ENCODE data around the gene USP17L13. TPM values are rescaled to one million over a fixed set of nuclear protein-coding genes. Genes with fewer than 3 reads are reported as not detected.
"Not testable (repeated sequence)": the region's sequence is repeated elsewhere in the genome, so short reads cannot be mapped to it uniquely, and the experiment has no call there.

USP17L13 gene
- not detected for total RNA-seq

GRCh38 chr4:9224596-9224995 is at the start of gene USP17L13:
Gene USP17L13 (plus strand): TSS chr4:9224896. CDS start chr4:9224896, 0 bp downstream.
- DNase-seq (ENCODE audit: low spot score in 2 of 2); FAIRE-seq: not testable (repeated sequence)

GRCh38 chr4:9210357-9210756 is 14.3 kb upstream of the USP17L13 start, which contains the start of gene USP17L10:
Gene USP17L10 (plus strand): TSS chr4:9210657. CDS start chr4:9210657, 0 bp downstream.
- FAIRE-seq: not testable (repeated sequence)

GRCh38 chr4:9214701-9215100 is 10.0 kb upstream of the USP17L13 start:
- not testable (repeated sequence) for FAIRE-seq; DNase-seq (ENCODE audit: low spot score in 2 of 2)

More at GRCh38 chr4:9210357-9210756, 14.3 kb upstream of the USP17L13 start, which contains the start of gene USP17L10:
- DNase-seq (ENCODE audit: low spot score in 2 of 2): not testable (repeated sequence)

- not testable (repeated sequence) for FAIRE-seq; DNase-seq (ENCODE audit: low spot score in 2 of 2)
Measured at GRCh38 chr4:9215105-9215504, 9.6 kb upstream of the USP17L13 start, which contains the start of gene USP17L11. Gene USP17L11 (plus strand): TSS chr4:9215405. CDS start chr4:9215405, 0 bp downstream.

- not testable (repeated sequence) for FAIRE-seq; DNase-seq (ENCODE audit: low spot score in 2 of 2)
Measured at GRCh38 chr4:9219852-9220251, 4.8 kb upstream of the USP17L13 start, which contains the start of gene USP17L12. Gene USP17L12 (plus strand): TSS chr4:9220152. CDS start chr4:9220152, 0 bp downstream.

GRCh38 chr4:9230249-9230648 is 5.6 kb downstream of the USP17L13 start:
- not testable (repeated sequence) for DNase-seq (ENCODE audit: low spot score in 2 of 2); FAIRE-seq

- DNase-seq (ENCODE audit: low spot score in 2 of 2); FAIRE-seq: not testable (repeated sequence)
Measured at GRCh38 chr4:9234085-9234484, 9.4 kb downstream of the USP17L13 start, which contains the start of gene USP17L15. Gene USP17L15 (plus strand): TSS chr4:9234385. CDS start chr4:9234385, 0 bp downstream.

GRCh38 chr4:9238461-9238860 is 13.8 kb downstream of the USP17L13 start:
- not testable (repeated sequence) for FAIRE-seq; DNase-seq (ENCODE audit: low spot score in 2 of 2)

GRCh38 chr4:9243579-9243978 is 18.9 kb downstream of the USP17L13 start, which contains the start of gene USP17L17:
Gene USP17L17 (plus strand): TSS chr4:9243879. CDS start chr4:9243879, 0 bp downstream.
- DNase-seq (ENCODE audit: low spot score in 2 of 2); FAIRE-seq: not testable (repeated sequence)

GRCh38 chr4:9247953-9248680 is 23.4 kb downstream of the USP17L13 start, which contains the start of gene USP17L18:
Gene USP17L18 (plus strand): TSS chr4:9248630. CDS start chr4:9248630, 0 bp downstream.
- not testable (repeated sequence) for FAIRE-seq; DNase-seq (ENCODE audit: low spot score in 2 of 2)

GRCh38 chr4:9253078-9253477 is 28.4 kb downstream of the USP17L13 start, which contains the start of gene USP17L19:
Gene USP17L19 (plus strand): TSS chr4:9253378. CDS start chr4:9253378, 0 bp downstream.
- not testable (repeated sequence) for DNase-seq (ENCODE audit: low spot score in 2 of 2); FAIRE-seq

- not testable (repeated sequence) for DNase-seq (ENCODE audit: low spot score in 2 of 2); FAIRE-seq
Measured at GRCh38 chr4:9257824-9258223, 33.1 kb downstream of the USP17L13 start, which contains the start of gene USP17L20. Gene USP17L20 (plus strand): TSS chr4:9258124. CDS start chr4:9258124, 0 bp downstream.

GRCh38 chr4:9262572-9262971 is 37.9 kb downstream of the USP17L13 start, which contains the start of gene USP17L21:
Gene USP17L21 (plus strand): TSS chr4:9262872. CDS start chr4:9262872, 0 bp downstream.
- not testable (repeated sequence) for FAIRE-seq

GRCh38 chr4:9267319-9267718 is 42.6 kb downstream of the USP17L13 start, which contains the start of gene USP17L22:
Gene USP17L22 (plus strand): TSS chr4:9267619. CDS start chr4:9267619, 0 bp downstream.
- DNase-seq (ENCODE audit: low spot score in 2 of 2); FAIRE-seq: not testable (repeated sequence)

More at GRCh38 chr4:9262572-9262971, 37.9 kb downstream of the USP17L13 start, which contains the start of gene USP17L21:
- DNase-seq (ENCODE audit: low spot score in 2 of 2): not testable (repeated sequence)

- FAIRE-seq; DNase-seq (ENCODE audit: low spot score in 2 of 2): not testable (repeated sequence)
Measured at GRCh38 chr4:9271719-9272118, 47.0 kb downstream of the USP17L13 start.

Other genes starting within 250 kb of the USP17L13 start
- not detected for gene FAM90A26, start 54.5 kb upstream of the USP17L13 start, total RNA-seq
- gene USP17L10, start 14.2 kb upstream of the USP17L13 start, total RNA-seq: not detected
- not detected for gene USP17L11, start 9.5 kb upstream of the USP17L13 start, total RNA-seq
- not detected for gene USP17L12, start 4.7 kb upstream of the USP17L13 start, total RNA-seq
- gene USP17L15, start 9.5 kb downstream of the USP17L13 start, total RNA-seq: not detected
- gene USP17L17, start 19.0 kb downstream of the USP17L13 start, total RNA-seq: not detected
- not detected for gene USP17L18, start 23.7 kb downstream of the USP17L13 start, total RNA-seq
- not detected for gene USP17L19, start 28.5 kb downstream of the USP17L13 start, total RNA-seq
- gene USP17L20, start 33.2 kb downstream of the USP17L13 start, total RNA-seq: not detected
- not detected for gene USP17L21, start 38.0 kb downstream of the USP17L13 start, total RNA-seq
- not detected for gene USP17L22, start 42.7 kb downstream of the USP17L13 start, total RNA-seq
- gene USP17L24, start 100.3 kb downstream of the USP17L13 start, total RNA-seq: not detected
- not detected for gene USP17L25, start 105.0 kb downstream of the USP17L13 start, total RNA-seq
- not detected for gene USP17L26, start 109.8 kb downstream of the USP17L13 start, total RNA-seq
- not detected for gene USP17L5, start 114.5 kb downstream of the USP17L13 start, total RNA-seq
- gene USP17L27, start 119.3 kb downstream of the USP17L13 start, total RNA-seq: not detected
- gene USP17L28, start 124.0 kb downstream of the USP17L13 start, total RNA-seq: not detected
- gene USP17L29, start 128.7 kb downstream of the USP17L13 start, total RNA-seq: not detected
- gene USP17L30, start 138.2 kb downstream of the USP17L13 start, total RNA-seq: not detected
- not detected for gene DEFB131A, start 219.5 kb downstream of the USP17L13 start, total RNA-seq

All from frontal cortex (tissue), 4 donors.